ENCODE results near the gene DCAF5. TPM values are rescaled to one million over a fixed set of nuclear protein-coding genes. Genes with fewer than 3 reads are reported as not detected.
A peak's percentile ranks its signal among the peaks of the same experiment; 100 is the strongest.

The DCAF5 gene
- total RNA-seq, 2 donors from 2014 or later: 25.3 to 67.4 TPM

DNA sequence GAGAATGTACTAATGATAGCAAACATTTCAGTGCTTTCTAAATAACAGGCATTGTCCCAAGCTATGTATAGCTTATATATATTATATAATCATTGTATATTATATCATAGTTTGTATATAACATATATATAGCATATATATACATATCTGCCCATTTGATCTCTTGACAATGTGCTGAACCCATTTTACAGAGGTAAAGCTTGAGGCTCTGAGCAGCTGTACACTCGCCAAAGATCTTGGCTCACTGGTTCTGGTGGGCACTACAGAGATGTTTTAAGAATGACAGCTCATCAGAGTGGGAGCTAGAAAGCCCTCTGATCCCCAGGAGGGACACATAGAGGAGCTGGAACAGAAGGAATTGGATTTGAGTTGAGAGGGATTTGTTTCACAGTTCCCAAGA, 105.7 kb downstream of the DCAF5 start:
- TF ChIP-seq POLR2A (IDR thresholded peaks at IDR 0.05) (no peak), POLR2AphosphoS5 (IDR thresholded peaks at IDR 0.05) (no peak)
- TF ChIP-seq, protein P1, sequence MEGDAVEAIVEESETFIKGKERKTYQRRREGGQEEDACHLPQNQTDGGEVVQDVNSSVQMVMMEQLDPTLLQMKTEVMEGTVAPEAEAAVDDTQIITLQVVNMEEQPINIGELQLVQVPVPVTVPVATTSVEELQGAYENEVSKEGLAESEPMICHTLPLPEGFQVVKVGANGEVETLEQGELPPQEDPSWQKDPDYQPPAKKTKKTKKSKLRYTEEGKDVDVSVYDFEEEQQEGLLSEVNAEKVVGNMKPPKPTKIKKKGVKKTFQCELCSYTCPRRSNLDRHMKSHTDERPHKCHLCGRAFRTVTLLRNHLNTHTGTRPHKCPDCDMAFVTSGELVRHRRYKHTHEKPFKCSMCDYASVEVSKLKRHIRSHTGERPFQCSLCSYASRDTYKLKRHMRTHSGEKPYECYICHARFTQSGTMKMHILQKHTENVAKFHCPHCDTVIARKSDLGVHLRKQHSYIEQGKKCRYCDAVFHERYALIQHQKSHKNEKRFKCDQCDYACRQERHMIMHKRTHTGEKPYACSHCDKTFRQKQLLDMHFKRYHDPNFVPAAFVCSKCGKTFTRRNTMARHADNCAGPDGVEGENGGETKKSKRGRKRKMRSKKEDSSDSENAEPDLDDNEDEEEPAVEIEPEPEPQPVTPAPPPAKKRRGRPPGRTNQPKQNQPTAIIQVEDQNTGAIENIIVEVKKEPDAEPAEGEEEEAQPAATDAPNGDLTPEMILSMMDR (IDR thresholded peaks at IDR 0.05): no peak
- DNase-seq (ENCODE audit: low spot score): no peak
- H3K9me3 ChIP-seq: no peaks in the 10 kb centered on the region
- H3K27ac ChIP-seq: no peak overlapping the region
- H3K4me3 ChIP-seq: no peak overlapping the region
- intact Hi-C loops (cut with DNase I): no loop called here
- H3K36me3 ChIP-seq: no peaks in the 10 kb centered on the region
- no peaks in the 10 kb centered on the region for H3K27me3 ChIP-seq (replicated peaks; ENCODE audit: insufficient read depth)
- no peaks in the 10 kb centered on the region for H3K4me1 ChIP-seq (replicated peaks)
- WGBS: 96% methylated on average over 1 of the region's 1 CpG

DNA sequence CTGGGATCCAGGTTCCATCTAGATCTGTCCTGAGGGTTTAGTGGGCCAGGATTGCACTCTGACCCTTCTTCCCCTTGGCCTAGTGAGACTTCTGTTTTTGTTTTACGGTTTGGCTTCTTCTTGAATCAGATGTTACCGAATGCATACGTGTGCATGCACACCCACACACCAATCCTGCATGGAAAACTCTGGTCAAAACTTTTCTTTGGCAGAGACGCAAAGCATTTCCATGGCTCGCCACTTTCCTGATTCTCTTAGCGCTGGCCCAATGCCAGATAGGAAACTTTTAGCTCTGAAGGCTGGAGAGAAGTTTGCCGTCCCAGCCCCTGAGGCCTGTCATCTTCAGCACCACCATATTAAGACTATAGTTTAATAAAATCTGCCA, 106.5 kb downstream of the DCAF5 start:
- Histone ChIP-seq H3K27me3 (replicated peaks; ENCODE audit: insufficient read depth) (no peaks in the 10 kb centered on the region), H3K36me3 (no peaks in the 10 kb centered on the region), H3K4me1 (replicated peaks) (no peaks in the 10 kb centered on the region), H3K27ac (peak overlapping the region; percentile 2 to 36), H3K4me3 (no peak overlapping the region), H3K9me3 (no peaks in the 10 kb centered on the region)
- 46% methylated on average over 7 of the region's 7 CpGs for WGBS
- DNase-seq (ENCODE audit: low spot score): no peak
- no peak for TF ChIP-seq POLR2A (IDR thresholded peaks at IDR 0.05)
- TF ChIP-seq POLR2AphosphoS5 (IDR thresholded peaks at IDR 0.05): no peak
- TF ChIP-seq, protein P1 (IDR thresholded peaks at IDR 0.05): no peak
- intact Hi-C loops (cut with DNase I): no loop called here

DNA sequence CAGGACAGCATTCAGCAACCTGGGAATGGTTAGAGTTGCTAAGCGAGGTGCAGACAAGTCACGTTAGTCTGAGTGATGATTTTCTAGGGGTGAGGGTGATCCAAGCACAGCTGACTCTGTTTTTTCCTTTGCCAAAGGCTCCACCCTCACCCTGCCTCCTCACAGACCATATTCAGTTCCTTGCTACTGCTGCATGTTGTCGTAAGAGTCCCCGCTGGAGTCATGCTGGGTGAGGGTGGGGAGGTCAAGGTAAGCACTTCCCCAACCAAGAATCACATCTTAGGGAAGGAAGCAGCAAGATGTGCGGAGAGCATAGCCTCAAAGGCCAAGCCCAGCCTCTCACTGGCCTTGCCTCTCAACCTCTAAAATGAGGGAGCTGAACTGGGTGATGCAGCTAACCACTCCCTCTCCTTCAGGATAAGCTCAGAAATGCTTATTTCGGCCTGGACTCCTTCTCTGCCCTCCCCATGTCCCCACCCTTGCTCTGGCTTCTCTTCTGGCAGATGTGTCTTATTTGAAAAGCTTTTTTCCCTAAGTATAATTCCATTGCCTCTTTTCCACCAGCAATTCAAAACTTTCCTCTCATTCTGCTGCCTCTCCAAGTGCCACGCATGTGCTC, 107.0 kb downstream of the DCAF5 start:
- 56% methylated on average over 7 of the region's 7 CpGs for WGBS

DNA sequence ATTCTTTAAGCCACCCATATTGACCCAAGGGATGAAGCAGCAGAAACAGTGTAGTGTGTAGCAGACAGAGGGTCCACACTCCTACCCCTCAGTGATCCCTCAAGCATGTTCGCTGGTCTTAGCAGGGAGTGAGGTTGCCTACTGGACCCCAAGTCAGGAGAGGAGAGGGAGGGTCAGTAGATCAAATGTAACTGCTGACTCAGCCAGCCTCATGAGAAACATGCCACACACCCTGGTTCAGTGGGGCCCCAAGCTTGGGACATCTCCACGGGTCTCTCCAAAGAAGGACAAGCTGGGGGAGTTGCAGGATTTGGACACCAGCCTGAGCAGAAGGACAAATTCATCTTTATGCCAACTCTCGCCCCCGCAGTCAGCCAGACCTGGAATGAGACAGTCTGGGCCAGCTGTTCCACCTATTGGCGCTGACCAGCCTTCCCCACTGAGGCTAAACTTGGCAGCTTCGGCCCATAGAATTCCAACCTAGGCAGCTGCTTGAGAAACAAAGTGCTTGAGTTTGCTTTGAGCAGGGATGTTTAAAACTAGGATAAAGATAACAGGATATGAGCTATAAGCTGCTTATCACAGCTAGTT, 107.9 kb downstream of the DCAF5 start:
- Histone ChIP-seq H3K4me1 (replicated peaks) (no peaks in the 10 kb centered on the region), H3K27me3 (replicated peaks; ENCODE audit: insufficient read depth) (no peaks in the 10 kb centered on the region), H3K36me3 (no peaks in the 10 kb centered on the region), H3K4me3 (no peak overlapping the region), H3K9me3 (no peaks in the 10 kb centered on the region), H3K27ac (peak overlapping the region; percentile 10 to 12)
- intact Hi-C loops (cut with DNase I): loop anchor here (2.0 to 5.0 kb wide), 2 partner anchors 34 to 63 kb away; no protein-coding TSS in a partner anchor
- no peak for TF ChIP-seq POLR2AphosphoS5 (IDR thresholded peaks at IDR 0.05)
- 51% methylated on average over 6 of the region's 6 CpGs for WGBS
- DNase-seq (ENCODE audit: low spot score): no peak

More for the DNA sequence above, 107.0 kb downstream of the DCAF5 start:
- H3K4me3 ChIP-seq: no peak overlapping the region
- no peak for DNase-seq (ENCODE audit: low spot score)
- no peaks in the 10 kb centered on the region for H3K9me3 ChIP-seq
- peak overlapping the region; percentile 2 to 36 for H3K27ac ChIP-seq
- H3K27me3 ChIP-seq (replicated peaks; ENCODE audit: insufficient read depth): no peaks in the 10 kb centered on the region
- intact Hi-C loops (cut with DNase I): loop anchor here (2.0 kb wide), 1 partner anchor 33 kb away; no protein-coding TSS in a partner anchor
- TF ChIP-seq, protein P1 (IDR thresholded peaks at IDR 0.05): no peak
- TF ChIP-seq POLR2A (IDR thresholded peaks at IDR 0.05): no peak
- no peak for TF ChIP-seq POLR2AphosphoS5 (IDR thresholded peaks at IDR 0.05)
- H3K36me3 ChIP-seq: no peaks in the 10 kb centered on the region
- no peaks in the 10 kb centered on the region for H3K4me1 ChIP-seq (replicated peaks)

DNA sequence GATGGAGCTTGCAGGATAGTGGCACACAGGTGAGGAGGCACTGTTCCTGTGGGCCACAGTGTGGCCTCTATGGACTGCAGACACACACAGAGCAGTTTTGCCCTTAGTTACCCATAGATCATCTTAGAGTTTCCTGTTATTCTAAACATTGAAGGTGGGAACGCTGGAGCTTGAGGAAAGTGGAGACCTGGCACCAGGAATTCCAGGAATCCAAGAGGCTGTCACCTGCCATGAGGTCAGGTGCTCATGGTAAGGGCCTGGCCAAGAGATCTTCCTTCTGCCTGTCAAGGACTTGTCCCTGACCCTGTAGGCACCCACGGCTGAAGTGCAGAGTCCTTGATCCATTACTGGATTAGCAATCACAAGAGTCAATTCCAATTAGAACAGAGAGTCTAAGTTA, 108.6 kb downstream of the DCAF5 start:
- H3K9me3 ChIP-seq: no peaks in the 10 kb centered on the region
- H3K27ac ChIP-seq: no peak overlapping the region
- no peaks in the 10 kb centered on the region for H3K36me3 ChIP-seq
- TF ChIP-seq POLR2AphosphoS5 (IDR thresholded peaks at IDR 0.05) (no peak), POLR2A (IDR thresholded peaks at IDR 0.05) (no peak)
- TF ChIP-seq, protein P1 (IDR thresholded peaks at IDR 0.05): no peak
- no peaks in the 10 kb centered on the region for H3K27me3 ChIP-seq (replicated peaks; ENCODE audit: insufficient read depth)
- no peak for DNase-seq (ENCODE audit: low spot score)
- WGBS: 92% methylated on average over 2 of the region's 2 CpGs
- H3K4me1 ChIP-seq (replicated peaks): no peaks in the 10 kb centered on the region
- H3K4me3 ChIP-seq: no peak overlapping the region
- intact Hi-C loops (cut with DNase I): loop anchor here (2.0 to 5.0 kb wide), 2 partner anchors 35 to 62 kb away; no protein-coding TSS in a partner anchor
